ENCODE data around the gene GPR37.

GPR37 gene

DNA sequence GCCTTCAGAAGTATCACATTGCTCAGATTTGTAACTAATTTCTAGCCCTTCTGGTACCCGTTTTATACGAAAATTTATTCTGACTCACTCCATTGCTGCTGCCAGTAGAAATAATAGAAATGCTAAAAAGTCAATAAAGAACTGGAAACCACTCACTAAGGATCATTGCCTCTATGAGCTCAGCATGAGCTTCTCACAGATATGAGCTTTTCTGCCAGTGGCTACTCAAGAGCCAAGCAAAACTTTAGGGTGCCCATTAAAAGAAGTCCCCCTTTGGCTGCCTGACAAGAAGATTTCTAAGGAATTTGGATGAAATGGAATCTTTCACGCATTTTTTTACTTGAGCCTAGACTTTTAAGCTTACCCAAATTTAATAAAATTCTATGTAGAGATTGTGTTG, 52.5 kb downstream of the GPR37 start:
- TF ChIP-seq, protein P1, sequence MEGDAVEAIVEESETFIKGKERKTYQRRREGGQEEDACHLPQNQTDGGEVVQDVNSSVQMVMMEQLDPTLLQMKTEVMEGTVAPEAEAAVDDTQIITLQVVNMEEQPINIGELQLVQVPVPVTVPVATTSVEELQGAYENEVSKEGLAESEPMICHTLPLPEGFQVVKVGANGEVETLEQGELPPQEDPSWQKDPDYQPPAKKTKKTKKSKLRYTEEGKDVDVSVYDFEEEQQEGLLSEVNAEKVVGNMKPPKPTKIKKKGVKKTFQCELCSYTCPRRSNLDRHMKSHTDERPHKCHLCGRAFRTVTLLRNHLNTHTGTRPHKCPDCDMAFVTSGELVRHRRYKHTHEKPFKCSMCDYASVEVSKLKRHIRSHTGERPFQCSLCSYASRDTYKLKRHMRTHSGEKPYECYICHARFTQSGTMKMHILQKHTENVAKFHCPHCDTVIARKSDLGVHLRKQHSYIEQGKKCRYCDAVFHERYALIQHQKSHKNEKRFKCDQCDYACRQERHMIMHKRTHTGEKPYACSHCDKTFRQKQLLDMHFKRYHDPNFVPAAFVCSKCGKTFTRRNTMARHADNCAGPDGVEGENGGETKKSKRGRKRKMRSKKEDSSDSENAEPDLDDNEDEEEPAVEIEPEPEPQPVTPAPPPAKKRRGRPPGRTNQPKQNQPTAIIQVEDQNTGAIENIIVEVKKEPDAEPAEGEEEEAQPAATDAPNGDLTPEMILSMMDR (conservative IDR thresholded peaks at IDR 0.05; ENCODE audit: control insufficient read depth, insufficient read depth, low read depth, low read length), result no peak
- no peak for DNase-seq (ENCODE audit: low read depth)
- H3K4me3 ChIP-seq (ENCODE audit: control insufficient read depth, low read depth, low read length), result no peak overlapping the region

- no peak overlapping the region for H3K4me3 ChIP-seq (ENCODE audit: control insufficient read depth, low read depth, low read length)
- TF ChIP-seq, protein P1 (conservative IDR thresholded peaks at IDR 0.05; ENCODE audit: control insufficient read depth, insufficient read depth, low read depth, low read length), result no peak
- DNase-seq (ENCODE audit: low read depth), result no peak
Observed at GRCh38 chr7:124712017-124712416, 53.6 kb downstream of the GPR37 start.

GRCh38 chr7:124702385-124702784, 63.2 kb downstream of the GPR37 start:
- H3K4me3 ChIP-seq (ENCODE audit: control insufficient read depth, low read depth, low read length), result no peak overlapping the region
- TF ChIP-seq, protein P1 (conservative IDR thresholded peaks at IDR 0.05; ENCODE audit: control insufficient read depth, insufficient read depth, low read depth, low read length), result no peak
- DNase-seq (ENCODE audit: low read depth), result no peak

DNA sequence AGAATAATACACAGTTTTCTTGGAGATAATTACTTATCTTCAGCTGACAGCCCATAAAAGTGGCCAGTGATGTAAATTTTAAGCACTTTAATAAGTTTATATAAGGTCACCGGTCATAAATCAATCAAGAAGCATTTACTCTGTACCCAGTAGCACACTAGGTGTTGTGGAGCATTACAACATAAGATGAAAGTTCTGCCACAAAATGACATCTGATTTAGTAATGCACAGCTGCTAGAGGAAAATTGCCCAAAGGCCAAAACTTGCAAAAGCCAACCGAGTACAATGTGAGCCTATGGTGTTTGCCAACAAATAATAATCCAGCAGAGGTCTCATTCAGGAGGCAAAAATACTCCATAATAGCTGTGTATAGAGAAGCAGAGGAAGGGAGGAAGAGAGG, 63.6 kb downstream of the GPR37 start:
- DNase-seq (ENCODE audit: low read depth), result no peak
- no peak overlapping the region for H3K4me3 ChIP-seq (ENCODE audit: control insufficient read depth, low read depth, low read length)
- TF ChIP-seq, protein P1 (conservative IDR thresholded peaks at IDR 0.05; ENCODE audit: control insufficient read depth, insufficient read depth, low read depth, low read length), result no peak

DNA sequence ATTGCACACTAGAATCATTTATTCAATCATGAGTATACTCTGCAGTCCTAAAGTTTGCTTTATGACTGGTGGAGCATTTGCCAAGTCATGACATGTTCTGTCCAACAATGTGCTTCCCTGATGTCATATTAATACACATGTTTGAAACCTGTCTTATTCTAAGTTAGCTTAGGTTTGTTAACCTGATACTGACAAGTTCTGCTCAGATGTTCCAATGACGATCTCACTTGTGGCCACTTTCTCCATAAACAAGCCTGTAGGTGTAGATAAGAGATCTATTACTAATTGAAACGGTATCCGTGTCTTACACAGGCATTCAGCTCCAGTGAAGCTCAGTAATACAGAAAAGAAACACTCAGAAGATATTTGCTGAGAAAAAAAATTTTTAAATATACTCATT, 64.9 kb downstream of the GPR37 start:
- no peak for DNase-seq (ENCODE audit: low read depth)
- TF ChIP-seq, protein P1 (conservative IDR thresholded peaks at IDR 0.05; ENCODE audit: control insufficient read depth, insufficient read depth, low read depth, low read length), result no peak
- H3K4me3 ChIP-seq (ENCODE audit: control insufficient read depth, low read depth, low read length), result no peak overlapping the region

- no peak for DNase-seq (ENCODE audit: low read depth)
- H3K4me3 ChIP-seq (ENCODE audit: control insufficient read depth, low read depth, low read length), result no peak overlapping the region
- TF ChIP-seq, protein P1 (conservative IDR thresholded peaks at IDR 0.05; ENCODE audit: control insufficient read depth, insufficient read depth, low read depth, low read length), result no peak
Observed at GRCh38 chr7:124698964-124699363, 66.6 kb downstream of the GPR37 start.

- TF ChIP-seq, protein P1 (conservative IDR thresholded peaks at IDR 0.05; ENCODE audit: control insufficient read depth, insufficient read depth, low read depth, low read length), result no peak
- no peak for DNase-seq (ENCODE audit: low read depth)
- no peak overlapping the region for H3K4me3 ChIP-seq (ENCODE audit: control insufficient read depth, low read depth, low read length)
Observed at GRCh38 chr7:124697746-124698145, 67.8 kb downstream of the GPR37 start.

Measured in fibroblast of mammary gland (primary cell).